Hematopoietic multipotent progenitor cell treated with erythropoietin and hydrocortisone succinate and interleukin-3 and kit ligand, for 6 days (in vitro differentiated cells): ENCODE data around the gene MYO1E.

ENCODE experiments used
- DNase-seq: peaks from one replicate; pipeline ENCODE4 v3.0.0-alpha.2; 2015

MYO1E gene

DNA sequence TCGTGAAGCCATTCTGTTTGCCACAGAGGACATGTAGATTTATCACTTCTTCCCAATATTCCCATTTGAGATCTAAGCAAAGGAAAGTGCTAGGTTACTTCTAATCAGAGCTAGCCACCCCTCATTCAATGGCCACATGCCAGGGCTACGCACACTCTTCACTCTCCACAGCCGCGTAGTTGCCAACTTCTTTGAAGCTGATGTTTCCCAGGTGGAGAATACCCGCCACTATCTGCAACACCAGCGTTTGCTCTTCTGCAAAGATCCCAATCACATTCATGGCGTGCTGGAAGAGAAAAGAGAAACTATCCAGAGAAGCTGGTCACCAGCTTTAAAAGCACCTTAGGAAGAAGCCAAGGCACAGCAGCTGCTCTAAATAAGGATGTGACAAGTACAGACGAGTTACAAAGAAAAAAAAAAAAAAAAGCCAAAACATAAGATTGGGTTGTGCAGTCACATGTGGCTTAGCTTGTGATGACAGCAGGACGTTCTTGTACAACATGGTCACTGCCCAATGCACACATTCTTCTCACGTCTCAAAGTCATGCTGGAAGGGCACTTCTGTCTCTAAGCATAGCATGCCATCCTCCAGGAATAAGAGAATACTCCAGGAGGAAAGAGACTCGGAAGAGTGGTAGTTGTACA is 149.6 kb downstream of the MYO1E start:
- DNase-seq: no peak

DNA sequence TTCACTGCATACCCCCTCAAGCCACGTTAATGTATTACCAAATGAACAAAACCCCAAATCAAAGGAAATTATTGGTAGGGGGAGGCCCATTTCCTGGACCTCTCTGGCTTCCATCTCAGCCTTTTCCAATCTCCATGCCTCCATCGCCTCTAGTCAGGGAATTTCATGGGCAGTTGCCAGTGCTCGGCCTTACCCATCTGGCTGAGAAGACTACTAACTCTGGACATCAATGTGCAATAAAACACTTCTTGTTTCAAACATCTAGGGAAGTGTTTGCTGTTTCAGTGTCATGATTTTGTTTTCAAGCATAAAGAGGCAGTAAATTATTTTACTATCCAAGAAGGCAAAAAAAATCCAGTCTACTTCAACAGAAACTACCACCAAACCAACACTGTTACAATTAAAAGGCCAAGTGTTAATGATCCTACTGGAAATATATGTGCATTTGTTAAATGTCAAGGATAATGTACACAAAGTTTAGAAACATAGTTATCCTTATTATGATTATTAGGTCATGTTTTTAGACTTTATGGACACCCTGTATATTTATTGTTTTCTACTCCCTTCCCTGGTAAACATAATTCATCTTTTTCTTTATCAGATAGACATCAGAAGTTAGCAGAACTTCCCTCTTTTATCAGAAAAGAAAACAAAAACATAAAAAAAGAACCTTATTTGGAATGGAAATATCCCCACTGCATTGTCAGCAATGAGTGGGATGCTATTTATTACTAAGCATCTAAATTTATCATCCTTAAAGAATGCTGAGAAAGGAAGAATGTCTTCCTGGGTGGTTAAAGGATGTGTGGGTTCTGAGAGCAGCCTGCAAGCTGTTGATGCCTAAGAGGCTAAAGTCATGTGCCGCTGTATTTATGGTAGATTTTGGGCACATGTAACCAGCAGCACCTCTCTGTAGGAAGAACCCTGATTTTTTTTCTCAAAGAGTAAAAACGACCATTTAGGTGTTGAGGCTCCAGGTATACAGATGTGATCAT is 150.9 kb downstream of the MYO1E start:
- no peak for DNase-seq

DNA sequence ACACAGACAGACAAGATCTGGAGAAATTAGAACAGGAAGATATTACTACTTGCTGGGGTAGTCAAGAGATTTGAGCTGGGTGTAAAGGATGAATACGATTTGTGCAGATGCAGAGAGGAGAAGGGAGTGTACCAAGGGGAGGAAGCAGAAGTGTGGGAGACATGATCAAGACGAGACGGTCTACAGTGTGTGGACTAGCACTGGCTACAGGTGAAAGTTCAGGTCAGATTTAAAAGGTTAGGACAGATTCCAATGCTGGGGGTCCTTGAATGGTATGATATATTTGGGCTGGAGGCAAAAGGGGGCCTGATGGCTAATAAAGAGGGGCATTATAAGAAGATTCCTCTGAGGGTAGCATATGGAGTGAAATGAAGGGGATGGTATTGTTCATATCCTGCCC is 154.0 kb downstream of the MYO1E start:
- no peak for DNase-seq

DNA sequence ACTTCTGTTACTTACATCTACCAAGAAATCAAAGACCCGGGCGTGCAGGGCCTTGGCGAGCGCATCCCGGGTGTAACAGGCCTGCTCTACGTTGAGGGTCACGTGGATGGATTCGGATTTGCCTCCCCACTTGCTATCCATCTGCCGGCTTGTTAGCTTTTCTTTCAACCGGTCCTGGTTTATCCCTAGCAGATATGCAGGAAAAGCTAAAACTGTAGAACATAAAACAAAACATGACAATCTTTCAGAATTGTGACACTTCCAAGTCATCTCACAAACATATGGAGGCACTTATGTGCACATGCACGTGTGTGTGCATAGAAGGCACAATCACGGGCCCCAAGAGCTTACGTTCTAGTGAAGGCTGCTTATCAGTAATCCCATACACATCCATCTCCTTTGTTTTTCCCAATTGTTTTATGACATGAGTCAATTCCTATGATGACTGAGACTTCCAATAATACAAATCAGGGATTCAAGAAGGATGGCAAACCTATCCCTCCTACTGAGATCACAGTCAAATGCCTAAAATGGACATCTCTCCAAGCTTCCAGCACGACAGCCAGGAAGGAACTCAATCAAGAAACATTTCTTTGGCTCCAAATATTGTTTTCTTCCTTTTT is 154.7 kb downstream of the MYO1E start:
- DNase-seq: no peak

DNA sequence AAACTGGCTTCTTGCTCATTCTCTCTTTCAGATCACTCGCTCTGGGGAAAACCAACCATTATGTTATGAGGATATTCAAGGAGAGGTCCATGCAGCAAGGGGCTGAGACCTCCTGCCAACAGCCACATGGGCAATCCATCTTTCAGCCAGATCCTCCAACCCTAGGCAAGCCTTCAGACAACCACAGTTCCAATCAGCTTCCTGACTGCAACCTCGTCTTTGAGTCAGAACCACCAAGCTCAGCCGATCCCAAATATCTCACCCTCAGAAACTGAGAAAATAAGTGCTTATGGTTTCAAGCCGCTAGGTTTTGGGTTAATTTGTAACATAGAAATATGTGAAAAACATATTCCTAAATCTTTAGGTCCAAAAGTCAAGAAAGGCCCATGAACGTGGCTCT is 155.8 kb downstream of the MYO1E start:
- no peak for DNase-seq

DNA sequence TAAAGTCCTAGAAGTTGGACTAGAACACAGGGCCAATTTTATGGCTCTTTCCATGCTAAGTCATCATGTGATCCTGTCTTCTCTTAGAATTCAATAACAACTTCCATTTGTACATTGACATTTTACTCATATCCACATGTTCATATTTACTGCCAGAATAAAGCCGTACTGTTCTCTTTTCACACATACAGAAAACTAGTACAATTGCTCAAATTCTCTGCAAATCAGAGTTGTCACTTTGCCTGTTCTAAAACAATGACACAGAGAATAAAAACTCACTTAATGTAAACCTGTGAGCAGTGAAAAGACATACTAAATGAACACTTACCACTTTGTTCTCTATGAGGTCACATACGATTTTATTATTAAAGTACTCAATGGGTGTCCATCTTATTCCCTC is 162.5 kb downstream of the MYO1E start:
- DNase-seq: no peak

DNA sequence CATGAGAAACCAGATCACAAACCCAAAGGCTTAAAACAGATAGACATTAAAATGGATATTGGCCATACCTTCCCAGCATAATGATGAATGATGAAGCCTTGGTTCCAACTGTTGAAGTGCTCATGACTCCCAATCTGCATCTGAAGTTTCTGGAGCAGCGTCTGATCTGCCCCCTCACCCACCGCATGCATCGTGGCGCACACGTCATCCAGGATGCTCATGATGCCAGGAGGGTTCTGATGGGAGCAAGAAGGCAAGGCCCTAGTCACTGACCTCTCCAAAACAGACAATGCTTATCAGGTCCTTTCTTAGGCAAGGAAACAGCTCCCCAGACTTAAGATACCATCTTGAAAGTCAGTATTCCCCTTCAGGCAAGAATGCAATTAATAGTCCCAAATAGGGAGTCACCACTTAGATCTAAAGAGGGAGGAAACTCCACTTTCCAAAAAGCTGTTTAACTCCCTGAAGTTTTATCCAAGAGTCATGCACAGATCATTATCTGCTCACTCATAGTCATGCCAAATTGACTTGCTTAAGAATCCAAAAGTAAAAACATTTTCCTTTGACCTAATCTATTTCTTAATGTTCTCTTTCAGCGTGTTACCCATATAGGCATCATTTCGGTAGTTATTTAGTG is 163.9 kb downstream of the MYO1E start:
- no peak for DNase-seq

DNA sequence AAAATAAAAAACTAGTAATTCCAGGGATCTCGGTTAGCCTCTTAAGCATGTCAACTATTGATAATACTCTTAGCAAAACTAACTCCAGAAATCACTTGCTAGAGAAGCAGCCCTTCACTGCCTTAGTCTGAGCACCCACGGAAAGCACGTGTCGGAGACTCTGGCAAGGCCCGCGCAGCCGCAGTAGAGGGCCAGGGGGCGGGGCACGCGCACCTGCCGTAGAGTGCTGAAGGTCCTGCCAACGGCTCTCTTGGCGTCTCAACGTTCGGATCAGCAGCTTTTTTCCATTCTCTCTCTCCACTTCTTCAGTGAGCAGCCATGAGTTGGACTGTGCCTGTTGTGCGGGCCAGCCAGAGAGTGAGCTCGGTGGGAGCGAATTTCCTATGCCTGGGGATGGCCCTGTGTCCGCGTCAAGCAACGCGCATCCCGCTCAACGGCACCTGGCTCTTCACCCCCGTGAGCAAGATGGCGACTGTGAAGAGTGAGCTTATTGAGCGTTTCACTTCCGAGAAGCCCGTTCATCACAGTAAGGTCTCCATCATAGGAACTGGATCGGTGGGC is 166.0 kb downstream of the MYO1E start, which contains the start of gene LDHAL6B:
Gene LDHAL6B, plus strand, starts transcription at position 221 of the 561 bp plus-strand sequence. Its CDS starts 98 bp downstream, at position 319.
- no peak for DNase-seq

DNA sequence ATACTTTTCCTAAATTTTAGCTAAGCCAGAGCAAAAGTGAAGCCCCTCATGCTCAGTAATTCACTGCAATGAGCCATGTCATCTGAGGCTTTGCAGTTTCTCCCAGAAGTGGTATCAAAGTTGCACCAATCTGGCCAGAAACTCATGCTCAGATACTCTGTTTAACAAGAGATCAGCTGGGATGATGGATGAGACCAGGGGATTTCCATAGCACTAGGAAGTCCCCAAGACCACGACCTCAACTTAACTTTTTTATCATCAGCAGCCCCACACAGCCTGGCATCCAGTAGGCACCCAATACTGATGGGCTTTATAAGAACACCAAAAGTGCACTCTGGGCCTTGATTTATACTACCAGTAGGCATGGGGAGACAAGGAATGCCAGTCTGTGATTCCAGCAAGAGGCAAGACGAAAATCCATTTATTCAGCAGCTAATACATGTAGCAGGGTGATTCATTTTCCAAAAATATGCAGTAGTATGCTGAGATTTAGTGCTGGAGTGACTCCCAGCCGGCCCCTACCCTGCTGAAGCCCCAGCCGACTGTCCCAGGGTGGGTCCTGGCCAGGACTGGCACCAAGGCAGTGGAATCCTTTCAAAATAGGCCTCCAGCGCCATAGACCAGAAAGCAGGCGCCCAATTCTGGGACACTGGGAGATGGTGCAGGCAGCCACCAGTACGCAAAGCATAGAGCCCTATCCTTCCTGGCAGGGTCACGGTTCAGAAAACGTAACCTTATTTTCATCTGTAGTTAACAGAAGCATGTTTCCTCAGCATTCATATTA is 166.6 kb downstream of the MYO1E start:
- no peak for DNase-seq

DNA sequence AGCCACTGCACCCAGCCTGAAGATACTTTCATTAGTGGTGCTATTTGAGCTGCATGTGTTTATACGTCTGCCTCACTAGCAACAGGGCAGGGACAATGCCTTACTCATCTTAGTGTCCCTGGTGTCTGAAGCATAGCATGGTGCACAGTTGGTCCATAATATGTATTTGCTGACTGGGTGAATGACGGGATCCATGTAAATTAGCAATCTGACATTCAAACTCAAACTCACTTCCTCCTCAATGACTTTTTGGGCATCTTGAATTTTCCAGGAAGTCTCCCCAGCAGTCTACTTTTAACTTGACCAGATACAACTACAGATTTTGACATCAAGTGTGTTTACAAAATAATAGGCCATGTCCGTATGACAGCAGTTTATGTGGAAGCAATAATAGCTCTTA is 169.0 kb downstream of the MYO1E start:
- no peak for DNase-seq

DNA sequence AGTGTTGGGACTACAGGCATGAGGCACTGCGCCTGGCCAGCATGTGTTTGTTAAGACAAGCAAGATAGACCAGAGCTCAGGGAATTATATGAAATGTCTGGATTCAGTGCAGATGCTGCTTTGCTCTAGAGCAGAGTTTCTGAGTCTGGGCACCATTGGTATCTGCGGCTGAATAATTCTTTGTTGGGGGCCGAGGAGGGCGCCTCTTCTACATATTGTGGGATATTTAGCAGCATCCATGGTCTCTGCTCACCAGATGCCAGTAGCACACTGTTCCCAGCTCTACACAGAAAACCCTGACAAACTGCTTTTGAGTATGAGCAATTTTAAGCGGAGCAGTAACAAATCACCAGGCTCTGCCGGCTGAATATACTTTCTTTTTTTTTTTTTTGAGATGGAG is 169.7 kb downstream of the MYO1E start:
- DNase-seq: no peak

DNA sequence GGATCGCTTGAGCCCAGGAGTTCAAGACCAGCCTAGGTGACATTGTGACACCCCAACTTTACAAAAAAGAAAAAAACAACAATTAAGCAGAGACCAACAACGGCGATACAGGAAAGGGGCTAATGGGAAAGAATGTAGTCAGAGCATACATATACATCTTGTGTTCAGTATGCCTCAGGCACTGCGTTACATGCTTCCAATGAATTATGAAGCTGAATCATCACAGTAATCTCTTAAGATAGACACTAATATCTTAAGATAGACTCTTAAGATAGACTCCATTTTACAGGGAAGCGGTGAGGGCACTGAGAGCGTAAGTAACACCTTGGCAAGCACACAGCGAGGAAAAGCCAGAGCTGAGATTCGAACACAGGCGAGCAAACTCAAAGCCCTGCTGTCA is 172.1 kb downstream of the MYO1E start:
- no peak for DNase-seq

DNA sequence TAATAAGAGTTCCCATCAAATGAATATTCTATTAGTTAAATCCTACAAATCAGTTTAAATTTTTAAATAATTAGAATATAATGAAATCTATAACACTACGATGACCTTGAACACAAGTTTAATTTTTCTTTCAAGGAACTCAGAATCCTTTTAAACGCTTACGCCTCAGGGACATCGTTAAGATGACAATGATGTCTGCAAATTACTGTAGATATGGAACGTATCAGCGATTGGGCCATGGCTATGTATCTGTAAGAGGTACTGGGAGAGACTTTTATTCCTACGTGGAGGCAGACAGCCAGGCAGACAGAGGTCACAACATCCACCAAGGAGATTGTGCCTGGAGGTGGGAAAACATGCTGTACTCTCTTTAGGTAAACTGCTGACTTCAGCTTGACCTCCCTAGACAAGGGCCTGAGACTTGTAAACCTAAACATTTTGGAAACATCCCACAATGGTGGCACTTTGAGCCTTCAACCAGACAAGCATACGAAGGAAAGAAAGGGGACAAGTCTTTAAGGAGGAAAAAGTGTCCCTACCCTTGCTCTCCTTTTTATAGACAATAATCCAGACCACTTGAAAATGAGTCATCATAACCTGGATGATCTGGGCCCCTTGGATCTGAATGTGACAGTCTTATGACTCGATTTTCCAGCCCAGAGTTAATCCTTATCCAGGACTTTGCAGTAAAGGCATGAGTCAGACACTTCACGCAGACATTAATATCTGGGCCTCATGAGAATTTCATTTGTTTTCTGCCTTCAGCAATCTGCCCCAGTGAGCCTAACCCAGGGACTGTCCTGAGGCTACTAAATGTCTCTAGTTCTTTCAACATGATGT is 172.8 kb downstream of the MYO1E start:
- no peak for DNase-seq

DNA sequence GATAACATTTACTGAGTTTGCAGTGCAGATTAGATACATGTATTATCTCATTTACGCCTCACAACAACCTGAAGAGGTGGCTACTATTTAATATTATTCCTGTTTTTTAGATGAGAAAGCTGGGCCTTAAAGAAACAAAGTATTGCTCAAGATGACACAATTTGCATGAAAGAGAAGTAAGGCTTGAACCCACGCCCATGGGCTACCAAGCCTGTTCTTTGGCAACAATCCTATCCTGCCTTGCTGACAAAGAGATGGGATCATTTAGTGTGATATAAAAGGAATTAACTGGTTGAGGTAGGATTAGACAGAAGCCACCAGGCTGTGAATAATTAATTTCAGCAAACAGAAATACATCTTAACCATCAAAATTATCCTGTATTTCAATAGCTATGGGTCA is 175.2 kb downstream of the MYO1E start:
- no peak for DNase-seq

DNA sequence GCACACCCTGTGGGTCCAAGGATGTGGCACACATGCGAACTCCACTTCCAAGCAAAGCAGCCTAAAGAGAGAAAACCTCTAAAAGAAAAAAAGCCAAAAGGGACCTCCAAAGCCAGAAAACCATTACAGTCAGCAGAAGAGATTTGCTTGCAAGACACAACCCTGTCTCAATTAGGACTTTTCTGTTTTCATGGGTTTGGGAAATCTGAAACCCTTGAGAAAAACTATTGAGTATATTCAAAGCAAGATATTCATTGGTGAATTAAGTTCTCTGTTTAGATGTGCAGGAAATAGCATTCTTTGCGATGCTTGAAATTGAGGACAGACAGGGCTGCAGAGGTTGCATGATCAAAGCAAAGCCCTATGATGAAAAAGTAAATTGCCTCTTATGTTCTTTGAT is 176.3 kb downstream of the MYO1E start:
- no peak for DNase-seq

DNA sequence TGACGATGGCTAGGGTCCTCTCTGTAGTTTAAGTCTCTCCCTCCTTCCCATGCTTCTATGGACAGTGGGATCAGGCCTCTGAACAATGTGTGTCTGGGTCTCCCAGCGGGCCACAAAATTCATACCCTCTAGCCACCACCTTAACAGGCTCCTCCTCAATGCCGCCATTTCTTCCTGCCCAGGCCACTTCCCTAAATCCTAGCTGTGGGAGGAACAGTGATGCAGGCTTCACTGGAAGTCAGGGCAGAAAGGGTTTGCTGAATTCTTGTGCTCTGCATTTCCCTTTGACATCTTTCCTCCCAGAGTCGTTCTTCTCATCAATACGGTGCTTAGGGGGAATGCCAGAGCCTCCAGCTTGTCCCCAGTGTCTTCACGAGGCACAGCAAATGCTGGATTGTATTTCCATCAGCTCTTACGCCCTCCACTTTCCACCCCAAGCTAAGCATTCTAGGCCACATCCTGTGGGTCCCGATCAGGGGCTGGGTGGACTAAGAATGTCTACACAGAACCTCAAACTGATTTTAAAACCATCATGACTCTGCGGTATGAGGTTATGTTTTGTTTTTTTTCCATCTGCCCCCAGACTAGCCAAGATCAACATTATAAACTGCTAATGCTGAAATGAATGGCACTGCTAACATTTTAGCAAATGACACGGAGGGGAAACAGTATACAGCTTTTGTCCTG is 177.9 kb downstream of the MYO1E start:
- no peak for DNase-seq

DNA sequence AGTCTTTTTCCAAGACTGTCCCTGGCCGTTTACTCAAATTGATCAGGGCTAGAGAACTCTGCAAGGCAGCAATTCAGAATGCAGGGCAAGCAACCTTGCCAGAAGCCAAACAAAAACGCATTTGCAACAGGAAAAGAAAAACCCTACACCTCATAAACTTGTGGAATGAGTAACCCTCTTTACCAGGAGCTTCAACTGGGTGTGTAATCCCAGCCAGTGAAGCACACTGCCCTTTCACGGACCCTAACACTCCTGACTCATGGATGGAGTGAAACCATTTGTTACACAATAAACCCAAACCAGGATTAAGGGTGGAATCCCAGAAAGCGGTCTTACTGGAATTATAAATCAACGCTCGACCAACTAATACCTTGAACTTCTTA is 180.8 kb downstream of the MYO1E start:
- DNase-seq: no peak

DNA sequence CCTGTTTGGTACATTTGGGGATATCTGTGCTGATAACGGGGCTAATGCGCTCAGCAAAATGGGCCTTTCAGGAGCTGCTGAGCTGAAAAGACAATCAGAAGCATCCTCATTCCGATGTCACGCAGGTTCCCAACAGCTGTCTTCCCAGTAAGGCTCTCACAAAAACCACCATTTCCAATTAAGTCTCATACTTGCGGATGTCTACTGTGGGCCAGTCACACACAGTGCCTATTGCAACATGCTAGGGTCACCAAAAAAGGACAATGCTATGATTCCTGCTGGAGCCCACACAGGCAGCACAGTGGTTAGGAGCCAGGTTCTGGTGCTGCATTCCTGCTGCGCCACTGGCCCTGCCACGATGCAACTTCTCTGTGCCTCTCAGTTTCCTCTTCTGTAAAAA is 182.4 kb downstream of the MYO1E start:
- no peak for DNase-seq

DNA sequence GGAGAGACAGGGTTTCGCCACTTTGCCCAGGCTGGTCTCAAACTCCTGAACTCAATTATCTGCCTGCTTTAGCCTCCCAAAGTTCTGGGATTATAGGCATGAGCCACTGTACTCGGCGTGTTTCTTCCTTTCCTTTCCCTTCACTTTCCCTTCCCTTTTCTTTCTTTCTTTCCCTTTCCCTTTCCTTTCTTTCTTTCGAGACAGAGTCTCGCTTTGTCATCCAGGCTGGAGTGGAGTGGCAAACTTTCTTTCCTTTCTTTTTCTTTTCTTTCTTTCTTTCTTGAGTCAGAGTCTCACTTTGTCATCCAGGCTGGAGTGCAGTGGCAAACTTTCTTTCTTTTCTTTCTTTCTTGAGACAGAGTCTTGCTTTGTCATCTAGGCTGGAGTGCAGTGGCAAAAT is 183.4 kb downstream of the MYO1E start:
- no peak for DNase-seq

DNA sequence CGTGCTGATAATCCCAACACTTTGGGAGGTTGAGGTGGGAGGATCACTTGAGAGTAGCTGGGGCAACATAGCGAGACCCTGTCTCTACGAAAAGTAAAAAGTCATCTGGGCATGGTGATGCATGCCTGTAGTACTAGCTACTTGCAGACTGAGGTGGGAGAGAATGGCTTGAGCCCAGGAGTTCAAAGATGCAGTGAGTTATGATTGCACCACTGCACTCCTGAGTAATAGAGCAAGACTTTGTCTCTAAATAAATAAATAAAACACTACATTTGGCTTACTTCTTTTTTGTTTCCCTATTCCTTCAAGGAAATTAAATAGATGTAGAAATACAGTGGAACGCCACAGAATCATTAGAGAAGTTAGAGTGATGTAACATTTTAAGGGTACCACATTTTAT is 186.2 kb downstream of the MYO1E start:
- DNase-seq: no peak

DNA sequence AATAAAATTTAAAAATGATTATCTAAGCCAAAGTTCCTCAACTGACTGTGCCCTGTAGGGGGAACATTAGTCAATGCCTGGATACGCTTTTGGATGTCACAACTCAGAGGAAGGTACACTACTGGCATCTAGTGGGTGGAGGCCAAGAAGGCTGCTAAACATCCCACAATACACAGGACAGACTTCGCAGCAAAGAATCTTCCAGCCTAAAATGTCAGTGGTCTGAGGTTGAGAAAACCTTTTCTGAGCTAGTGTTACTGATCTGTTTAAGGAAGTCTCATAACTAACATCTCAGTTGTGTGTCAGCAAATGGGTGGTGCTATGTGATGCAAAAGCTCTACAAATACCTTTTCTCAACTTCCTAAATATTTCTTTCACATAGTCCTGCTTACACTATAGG is 186.9 kb downstream of the MYO1E start:
- peak; percentile 28 for DNase-seq
